Left lung (tissue), 10 donors: ENCODE data around the gene PTGS1. TPM values are rescaled to one million over a fixed set of nuclear protein-coding genes. Genes with fewer than 3 reads are reported as not detected.

Experiments used
- ATAC-seq: fragments of 200-7000 bp; cut with Tn5 transposase; one replicate; pipeline ENCODE4 v1.9.1; 2020; ENCODE audit warnings: moderate library complexity
- DNase-seq, 4 donors: peaks; one replicate each; pipeline ENCODE4 v3.0.0-alpha.2; 2013 to 2020
- H3K27ac ChIP-seq, 2 donors: fragments of 200-600 bp; sonication (generic) in 1 of 2; one replicate each; pipeline versions ENCODE4 v1.5.0 to v1.8.0; 2020 to 2021
- H3K27me3 ChIP-seq, 2 donors: fragments of 200-600 bp; sonication (generic) in 1 of 2; one replicate each; pipeline versions ENCODE4 v1.5.0 to v1.8.0; 2020 to 2021
- H3K36me3 ChIP-seq, 2 donors: fragments of 200-600 bp; sonication (generic) in 1 of 2; one replicate each; pipeline versions ENCODE4 v1.5.0 to v1.8.0; 2020 to 2021
- H3K4me1 ChIP-seq, 2 donors: fragments of 200-600 bp; one replicate each; pipeline ENCODE4 v1.8.0; 2021
- H3K4me3 ChIP-seq, 2 donors: fragments of 200-600 bp; sonication (generic) in 1 of 2; one replicate each; pipeline versions ENCODE4 v1.5.0 to v1.8.0; 2020 to 2021; ENCODE audit warnings: mild to moderate bottlenecking in 1 of 2
- H3K9me3 ChIP-seq, 2 donors: fragments of 200-600 bp; sonication (generic) in 1 of 2; one replicate each; pipeline versions ENCODE4 v1.5.0 to v1.8.0; 2020 to 2021
- CTCF ChIP-seq, 2 donors: fragments of 200-600 bp; sonication (generic) in 1 of 2; IDR thresholded peaks; one replicate each; pipeline versions ENCODE4 v1.5.0 to v1.8.0; 2021; ENCODE audit warnings: antibody characterized with exemption in 2 of 2
- intact Hi-C, 2 donors: fragments of 100-400 bp; cut with DNase I; formaldehyde crosslinking; loops; one replicate each; pipeline versions ENCODE4 v1.11.2 to v1.14.2; 2022
- polyA plus RNA-seq, 6 donors: library from polyadenylated mRNA; unstranded; fragments of 120-200 nt; gene quantifications; one replicate each; pipeline ENCODE4 v1.2.1, GENCODE V29; 2013; ENCODE audit not compliant: insufficient read length in 6 of 6
- total RNA-seq, 2 donors: library from RNA; stranded (reverse); fragmentation: NEBNext Ultra II Directional; extraction: Animal tissue kit (Norgen Biotek cat#: 25700); gene quantifications; one replicate each; pipeline ENCODE4 v1.2.1, GENCODE V29; 2021
- donor health status: DM: no; HTN: yes; CAD: no.
- donor health status: DM: no; HTN: no; CAD: no.

PTGS1 gene
- total and polyA plus RNA-seq, 8 donors, result 3.8 to 16.3 (median 4.8) TPM

DNA sequence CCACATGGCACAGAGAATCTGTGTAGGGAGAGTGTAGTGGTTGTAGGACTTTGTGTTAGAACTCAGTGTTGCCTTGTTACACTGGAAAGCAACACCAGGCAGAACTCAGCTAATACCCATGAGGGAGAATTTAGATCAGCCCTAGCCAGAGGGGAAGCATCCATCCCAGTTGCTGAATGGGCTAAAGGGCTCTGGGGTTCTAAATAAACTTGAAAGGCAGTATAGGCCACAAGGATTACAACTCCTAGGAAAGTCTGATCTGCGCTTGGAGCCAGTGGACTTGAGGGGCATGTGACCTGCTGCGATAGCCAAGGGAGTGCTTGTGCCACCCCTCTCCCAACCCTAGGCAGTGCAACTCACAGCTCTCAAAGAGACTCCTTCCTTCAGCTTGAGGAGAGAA, 26.9 kb downstream of the PTGS1 start:
- H3K4me3 ChIP-seq, result no peak overlapping the region
- no peaks in the 10 kb centered on the region for H3K36me3 ChIP-seq
- no peak overlapping the region for H3K27ac ChIP-seq
- no peak for TF ChIP-seq CTCF (IDR thresholded peaks at IDR 0.05)
- H3K27me3 ChIP-seq, result no peaks in the 10 kb centered on the region
- intact Hi-C loops, result no loop called here
- no peaks in the 10 kb centered on the region for H3K4me1 ChIP-seq
- ATAC-seq (no peak), DNase-seq (no peak)
- no peaks in the 10 kb centered on the region for H3K9me3 ChIP-seq

DNA sequence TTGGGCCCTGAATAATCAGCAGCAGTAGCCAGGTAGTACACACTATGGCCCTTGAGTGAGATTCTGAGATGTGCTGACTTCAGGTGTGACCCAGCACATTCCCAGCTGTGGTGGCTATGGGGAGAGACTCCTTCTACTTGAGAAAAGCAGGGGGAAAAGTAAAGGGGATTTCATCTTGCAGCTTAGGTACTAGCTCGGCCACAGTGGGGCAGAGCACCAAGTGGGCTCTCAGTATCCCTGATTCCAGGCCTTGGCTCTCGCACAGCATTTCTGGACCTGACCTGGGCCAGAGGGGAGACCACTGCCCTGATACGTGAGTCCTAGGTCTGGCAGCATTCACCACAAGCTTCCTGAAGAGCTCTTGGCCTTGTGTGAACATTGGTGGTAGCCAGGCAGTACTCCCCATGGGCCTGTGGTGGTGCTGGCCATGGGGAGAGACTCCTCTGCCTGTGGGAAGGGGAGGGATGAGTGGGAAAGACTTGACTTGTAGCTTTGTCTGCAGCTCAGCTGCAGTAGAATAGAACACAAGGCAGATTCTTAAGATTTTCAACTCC, 27.6 kb downstream of the PTGS1 start:
- ATAC-seq (no peak), DNase-seq (no peak)
- Histone ChIP-seq H3K4me3 (no peak overlapping the region), H3K4me1 (no peaks in the 10 kb centered on the region), H3K27me3 (no peaks in the 10 kb centered on the region), H3K9me3 (no peaks in the 10 kb centered on the region), H3K36me3 (no peaks in the 10 kb centered on the region), H3K27ac (no peak overlapping the region)
- intact Hi-C loops, result no loop called here
- no peak for TF ChIP-seq CTCF (IDR thresholded peaks at IDR 0.05)

GRCh38 chr9:122401896-122402295, 31.1 kb downstream of the PTGS1 start:
- intact Hi-C loops, result no loop called here
- DNase-seq, result no peak
- H3K36me3 ChIP-seq, result no peaks in the 10 kb centered on the region

GRCh38 chr9:122402403-122402871, 31.6 kb downstream of the PTGS1 start:
- Histone ChIP-seq H3K27ac (no peak overlapping the region), H3K4me1 (no peaks in the 10 kb centered on the region), H3K36me3 (no peaks in the 10 kb centered on the region), H3K4me3 (no peak overlapping the region), H3K27me3 (peaks cover 0 to 4% of the 10 kb centered on the region in 2 donors), H3K9me3 (no peaks in the 10 kb centered on the region)
- DNase-seq (no peak), ATAC-seq (peak; percentile 70)
- intact Hi-C loops, result no loop called here
- TF ChIP-seq CTCF (IDR thresholded peaks at IDR 0.05), result no peak

More at GRCh38 chr9:122401896-122402295, 31.1 kb downstream of the PTGS1 start:
- Histone ChIP-seq H3K27me3 (peaks cover 0 to 4% of the 10 kb centered on the region in 2 donors), H3K4me3 (no peak overlapping the region), H3K4me1 (no peaks in the 10 kb centered on the region), H3K27ac (no peak overlapping the region), H3K9me3 (no peaks in the 10 kb centered on the region)
- TF ChIP-seq CTCF (IDR thresholded peaks at IDR 0.05), result no peak
- ATAC-seq, result no peak

DNA sequence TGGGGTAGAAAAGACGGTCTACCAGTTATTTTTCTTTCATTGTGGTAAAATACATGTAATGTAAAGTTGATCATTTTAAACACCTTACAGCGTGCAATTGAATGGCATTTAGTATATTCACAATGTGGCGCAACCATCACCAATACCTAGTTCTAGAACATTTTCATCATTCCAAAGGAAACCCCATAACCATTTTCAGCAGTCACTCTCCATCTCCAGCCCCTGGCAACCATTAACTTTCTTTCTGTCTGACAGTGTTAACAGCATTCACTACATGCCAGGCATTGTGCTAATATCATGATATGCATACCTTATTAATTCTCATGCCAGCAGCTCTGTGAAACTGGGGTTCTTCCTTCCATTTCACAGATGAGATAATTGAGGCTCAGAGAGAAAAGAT, 32.0 kb downstream of the PTGS1 start:
- Histone ChIP-seq H3K9me3 (no peaks in the 10 kb centered on the region), H3K4me3 (no peak overlapping the region), H3K4me1 (no peaks in the 10 kb centered on the region), H3K27me3 (peaks cover 0 to 4% of the 10 kb centered on the region in 2 donors), H3K36me3 (no peaks in the 10 kb centered on the region), H3K27ac (no peak overlapping the region)
- ATAC-seq (no peak), DNase-seq (no peak)
- no peak for TF ChIP-seq CTCF (IDR thresholded peaks at IDR 0.05)
- intact Hi-C loops, result no loop called here
